Ishikawa (cell line): ENCODE measurements around the gene ZG16B.

Experiments
- CEBPB ChIP-seq: IDR thresholded peaks from 2 replicates; pipeline ENCODE4 v1.6.1; 2012
- CREB1 ChIP-seq: IDR thresholded peaks from 2 replicates; pipeline ENCODE4 v1.6.1; 2012; ENCODE audit warnings: low read depth
- EGR1 ChIP-seq: IDR thresholded peaks from 2 replicates; pipeline ENCODE4 v1.6.1; 2012
- EP300 ChIP-seq: IDR thresholded peaks from 2 replicates; pipeline ENCODE4 v1.6.1; 2012; ENCODE audit warnings: borderline replicate concordance
- FOXM1 ChIP-seq: IDR thresholded peaks from 2 replicates; pipeline ENCODE4 v1.6.1; 2012; ENCODE audit warnings: low read depth, borderline replicate concordance
- MAX ChIP-seq: IDR thresholded peaks from 2 replicates; pipeline ENCODE4 v1.6.1; 2012
- NFIC ChIP-seq: IDR thresholded peaks from 2 replicates; pipeline ENCODE4 v1.6.1; 2012
- RAD21 ChIP-seq: IDR thresholded peaks from 2 replicates; pipeline ENCODE4 v1.6.1; 2012; ENCODE audit warnings: low read depth
- REST ChIP-seq: IDR thresholded peaks from 2 replicates; pipeline ENCODE4 v1.6.1; 2012; ENCODE audit warnings: low read depth, mild to moderate bottlenecking
- TAF1 ChIP-seq: IDR thresholded peaks from 2 replicates; pipeline ENCODE4 v1.6.1; 2012; ENCODE audit warnings: low read depth, mild to moderate bottlenecking
- TCF12 ChIP-seq: IDR thresholded peaks from 2 replicates; pipeline ENCODE4 v1.6.1; 2012; ENCODE audit warnings: low read depth
- TEAD4 ChIP-seq: IDR thresholded peaks from 2 replicates; pipeline ENCODE4 v1.6.1; 2012
- USF1 ChIP-seq: IDR thresholded peaks from 2 replicates; pipeline ENCODE4 v1.6.1; 2012
- YY1 ChIP-seq: IDR thresholded peaks from 2 replicates; pipeline ENCODE4 v1.6.1; 2012; ENCODE audit warnings: low read depth
- ZBTB7A ChIP-seq: IDR thresholded peaks from 2 replicates; pipeline ENCODE4 v1.6.1; 2012; ENCODE audit warnings: low read depth

The ZG16B gene

GRCh38 chr16:2785101-2785991 is 44.8 kb upstream of the ZG16B start:
- TF ChIP-seq EGR1 (no peak), ZBTB7A (no peak), CEBPB (no peak), TCF12 (no peak), TEAD4 (no peak), EP300 (no peak), YY1 (no peak), MAX (no peak), RAD21 (no peak), USF1 (no peak), NFIC (no peak), TAF1 (no peak), FOXM1 (no peak), REST (no peak), CREB1 (no peak)

GRCh38 chr16:2786061-2786825 is 43.9 kb upstream of the ZG16B start:
- no peak for TF ChIP-seq TAF1
- TF ChIP-seq CEBPB: no peak
- TF ChIP-seq YY1: no peak
- no peak for TF ChIP-seq RAD21
- no peak for TF ChIP-seq ZBTB7A
- TF ChIP-seq EGR1: no peak
- no peak for TF ChIP-seq USF1

GRCh38 chr16:2786826-2787151 is 43.3 kb upstream of the ZG16B start:
- TF ChIP-seq EGR1 (no peak), USF1 (no peak), FOXM1 (no peak), NFIC (no peak), CEBPB (no peak), MAX (no peak), YY1 (no peak), ZBTB7A (no peak), TCF12 (no peak), CREB1 (no peak), TEAD4 (no peak), REST (no peak), EP300 (no peak), RAD21 (no peak), TAF1 (no peak)

GRCh38 chr16:2787406-2787805 is 42.7 kb upstream of the ZG16B start, which contains the start of gene PRSS33:
Gene PRSS33, minus strand, starts transcription at chr16:2787560. Its CDS starts 1,013 bp downstream, at chr16:2786547.
- no peak for TF ChIP-seq TAF1

- no peak for TF ChIP-seq EGR1
- no peak for TF ChIP-seq CREB1
- TF ChIP-seq TCF12: no peak
- no peak for TF ChIP-seq USF1
- no peak for TF ChIP-seq EP300
- no peak for TF ChIP-seq FOXM1
- TF ChIP-seq YY1: no peak
- no peak for TF ChIP-seq CEBPB
- TF ChIP-seq RAD21: no peak
- no peak for TF ChIP-seq ZBTB7A
Observed at GRCh38 chr16:2787961-2788360, 42.1 kb upstream of the ZG16B start.
